Common myeloid progenitor, CD34-positive (primary cell): ENCODE data around the gene SAMD8.
"Not testable (repeated sequence)": the region's sequence is repeated elsewhere in the genome, so short reads cannot be mapped to it uniquely, and the experiment has no call there.

Experiments
- CTCF ChIA-PET: fragments of 350-600 bp; sonication (Branson Sonifier 250); formaldehyde crosslinking; loops from one replicate; lab custom pipeline; 2021; ENCODE audit warnings: antibody characterized with exemption; lab: Charles Lee
- POLR2A ChIA-PET: fragments of 350-600 bp; sonication (Branson Sonifier 250); formaldehyde crosslinking; loops from one replicate; lab custom pipeline; 2021; ENCODE audit warnings: antibody characterized with exemption; lab: Charles Lee
- DNase-seq, 3 donors: peaks; one replicate each; pipeline versions ENCODE4 v3.0.0 to v3.0.0-alpha.2; 2013
- H3K27ac ChIP-seq, 2 experiments: 1 replicate in 1 of 2; 2 replicates in 1 of 2; pipeline ENCODE4 v1.7.0; 2013; ENCODE audit warnings: inconsistent platforms in 2 of 2, low read length in 2 of 2, mild to moderate bottlenecking in 2 of 2, low read depth in 1 of 2, moderate library complexity in 1 of 2; ENCODE audit not compliant: severe bottlenecking in 2 of 2, insufficient read depth in 1 of 2, poor library complexity in 1 of 2
- H3K27me3 ChIP-seq, 5 experiments: replicated peaks in 2 of 5; 1 replicate in 3 of 5; 2 replicates in 2 of 5; pipeline versions ENCODE4 v1.6.1 to v1.7.0; 2013; ENCODE audit warnings: low read length in 4 of 5, mild to moderate bottlenecking in 2 of 5, moderate library complexity in 2 of 5, inconsistent platforms in 1 of 5; ENCODE audit not compliant: insufficient read depth in 5 of 5, control insufficient read depth in 4 of 5
- H3K36me3 ChIP-seq, 4 experiments: 1 replicate in 2 of 4; 2 replicates in 2 of 4; pipeline versions ENCODE4 v1.6.1 to v1.7.0; 2013; ENCODE audit warnings: low read length in 3 of 4, control low read depth in 1 of 4, mild to moderate bottlenecking in 1 of 4; ENCODE audit not compliant: control insufficient read depth in 4 of 4, insufficient read depth in 4 of 4
- H3K4me1 ChIP-seq, 4 experiments: 1 replicate in 3 of 4; 2 replicates in 1 of 4; pipeline versions ENCODE4 v1.6.1 to v1.7.1; 2013; ENCODE audit warnings: low read length in 3 of 4, mild to moderate bottlenecking in 3 of 4, control low read depth in 1 of 4, inconsistent platforms in 1 of 4, moderate library complexity in 1 of 4; ENCODE audit not compliant: control insufficient read depth in 4 of 4, insufficient read depth in 4 of 4; ENCODE audit errors: control extremely low read depth in 1 of 4
- H3K4me3 ChIP-seq, 7 experiments: 1 replicate in 4 of 7; 2 replicates in 3 of 7; pipeline versions ENCODE4 v1.5.1 to v1.7.0; 2013; ENCODE audit warnings: mild to moderate bottlenecking in 7 of 7, low read length in 6 of 7, moderate library complexity in 6 of 7, inconsistent platforms in 2 of 7, low read depth in 2 of 7, control low read depth in 1 of 7; ENCODE audit not compliant: insufficient read depth in 4 of 7, control insufficient read depth in 1 of 7; ENCODE audit errors: extremely low read depth in 1 of 7
- H3K9me3 ChIP-seq, 5 experiments: 1 replicate in 4 of 5; 2 replicates in 1 of 5; pipeline versions ENCODE4 v1.6.1 to v1.7.1; 2013; ENCODE audit warnings: low read length in 4 of 5, mild to moderate bottlenecking in 2 of 5, inconsistent platforms in 1 of 5, low read depth in 1 of 5, moderate library complexity in 1 of 5; ENCODE audit not compliant: control insufficient read depth in 4 of 5, insufficient read depth in 2 of 5; ENCODE audit errors: control extremely low read depth in 1 of 5
- WGBS: methylation state at CpG from one replicate; pipeline ENCODE4 v1.1.5; 2013; ENCODE audit not compliant: insufficient coverage; 5-methylcytosine and 5-hydroxymethylcytosine counted together

SAMD8 gene

DNA sequence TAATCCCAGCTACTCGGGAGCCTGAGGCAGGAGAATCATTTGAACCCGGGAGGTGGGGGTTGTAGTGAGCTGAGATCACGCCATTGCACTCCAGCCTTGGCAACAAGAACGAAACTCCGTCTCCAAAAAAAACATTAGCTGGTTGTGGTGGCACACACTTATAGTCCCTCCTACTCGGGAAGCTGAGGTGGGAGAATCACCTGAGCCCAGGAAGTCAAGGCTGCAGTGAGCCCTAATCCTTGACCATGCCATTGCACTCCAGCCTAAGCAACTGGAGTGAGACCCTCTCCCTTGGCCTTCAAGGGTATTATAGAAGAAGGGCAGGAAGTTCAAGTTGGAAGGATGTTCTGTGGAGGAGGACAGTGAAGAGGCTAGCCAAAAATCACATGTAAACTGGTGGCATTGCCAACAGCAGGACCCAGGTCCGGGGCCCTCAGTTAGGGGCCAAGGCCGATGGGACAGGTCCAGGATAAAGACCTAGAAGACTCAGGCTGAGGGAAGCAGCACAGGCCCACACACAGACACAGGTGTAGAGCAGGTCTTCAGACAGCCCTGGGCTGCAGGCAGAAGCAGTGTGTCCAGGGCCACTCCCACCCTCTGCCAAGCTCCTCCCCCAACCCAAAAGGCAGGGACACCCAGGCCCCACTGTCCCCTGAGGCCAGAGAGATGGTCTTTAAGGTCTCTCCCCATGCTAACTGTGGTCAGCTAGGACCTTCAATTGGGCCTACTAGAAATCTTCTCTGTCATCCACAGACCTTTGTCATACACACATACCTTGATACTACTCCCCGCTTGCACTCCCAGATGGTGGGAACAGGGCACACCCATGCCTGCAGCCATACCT is 8.4 kb upstream of the SAMD8 start:
- CTCF ChIA-PET = interaction anchor here (1.1 to 2.4 kb wide), 3 partner anchors 8 to 958 kb away, joined by 3 to 8 read pairs (median 4); no protein-coding TSS in a partner anchor
- no peaks in the 10 kb centered on the region for H3K9me3 ChIP-seq
- no peak overlapping the region for H3K4me3 ChIP-seq
- H3K27me3 ChIP-seq = no peaks in the 10 kb centered on the region
- peaks cover 0 to 9% (median 5%) of the 10 kb centered on the region in 4 experiments for H3K4me1 ChIP-seq
- POLR2A ChIA-PET = no interaction called here
- no peak overlapping the region for H3K27ac ChIP-seq
- no peaks in the 10 kb centered on the region for H3K36me3 ChIP-seq
- DNase-seq = no peak
- WGBS = 88% methylated on average over 9 of the region's 9 CpGs

DNA sequence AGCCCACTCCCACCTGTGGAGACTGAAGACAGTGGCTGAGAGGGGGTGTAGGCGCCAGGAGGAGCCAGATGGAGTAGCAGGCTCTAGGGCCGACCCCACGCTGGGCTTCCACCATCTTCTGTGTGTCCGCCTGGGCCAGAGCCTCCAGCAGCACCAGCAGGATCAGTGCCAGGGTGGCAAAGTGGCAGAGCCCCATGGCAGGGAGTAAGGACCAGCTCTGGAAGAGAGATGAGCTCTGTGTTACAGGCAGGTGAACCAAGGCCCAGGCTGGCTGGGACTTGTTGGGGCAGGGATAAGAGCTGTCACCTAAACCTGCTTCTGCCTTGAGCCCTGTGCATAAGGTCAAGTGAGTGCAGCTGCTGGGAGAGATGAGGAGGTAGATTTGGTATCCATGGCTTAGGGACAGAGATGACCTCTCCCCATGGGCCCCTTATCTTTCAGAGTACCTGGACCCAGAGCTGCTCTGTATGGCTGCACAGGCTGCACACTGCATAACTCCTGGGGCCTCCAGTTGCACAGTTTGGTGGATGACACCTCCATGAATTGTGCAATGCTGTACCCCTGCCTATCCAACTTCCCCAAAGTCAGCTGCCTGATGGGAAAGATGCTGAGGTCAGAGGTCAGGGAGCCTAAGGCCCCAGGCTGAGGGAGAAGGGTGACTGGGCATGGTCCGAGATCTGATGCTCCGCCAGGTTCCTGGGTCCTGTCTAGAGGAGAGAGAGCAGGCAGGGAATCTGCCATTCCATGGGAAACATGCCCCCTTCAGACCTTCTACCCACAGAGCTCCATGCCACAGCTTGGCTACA is 7.4 kb upstream of the SAMD8 start:
- H3K4me3 ChIP-seq = no peak overlapping the region
- no peak overlapping the region for H3K27ac ChIP-seq
- H3K36me3 ChIP-seq = no peaks in the 10 kb centered on the region
- whole genome bisulfite sequencing = 100% methylated on average over 4 of the region's 6 CpGs
- ChIA-PET POLR2A (interaction anchor here (1.0 kb wide), 1 partner anchor 10 kb away, joined by 4 read pairs; no protein-coding TSS in a partner anchor), CTCF (interaction anchor here (0.6 to 2.4 kb wide), 5 partner anchors 9 to 862 kb away, joined by 3 to 8 read pairs (median 4); no protein-coding TSS in a partner anchor)
- H3K9me3 ChIP-seq = no peaks in the 10 kb centered on the region
- peaks cover 0 to 17% (median 5%) of the 10 kb centered on the region in 4 experiments for H3K4me1 ChIP-seq
- no peak for DNase-seq
- H3K27me3 ChIP-seq = no peaks in the 10 kb centered on the region

DNA sequence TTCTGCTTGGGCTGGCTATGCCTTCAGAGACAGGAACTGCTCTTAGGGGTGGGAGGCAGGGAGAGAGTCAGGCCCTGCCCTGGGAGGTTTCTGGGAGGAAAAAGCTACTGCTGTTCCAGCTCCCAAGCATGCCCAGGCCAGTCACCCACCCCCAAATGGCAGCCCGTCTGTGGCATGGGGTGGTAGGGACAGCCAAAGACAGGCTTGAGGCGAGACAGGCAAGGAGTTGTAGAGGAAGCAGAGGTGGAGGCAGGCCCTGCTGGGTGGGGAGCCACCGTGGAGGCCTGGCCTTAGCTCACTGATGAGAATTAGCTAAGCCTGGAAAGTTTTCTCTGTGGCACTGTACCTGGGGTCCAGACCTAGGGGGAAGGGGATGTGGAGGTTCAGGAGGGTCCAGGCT is 6.6 kb upstream of the SAMD8 start:
- DNase-seq = no peak
- ChIA-PET POLR2A (interaction anchor here (1.0 kb wide), 1 partner anchor 9 kb away, joined by 4 read pairs; no protein-coding TSS in a partner anchor), CTCF (interaction anchor here (1.1 to 2.4 kb wide), 3 partner anchors 59 to 863 kb away, joined by 3 to 8 read pairs (median 4); no protein-coding TSS in a partner anchor)
- H3K9me3 ChIP-seq = no peaks in the 10 kb centered on the region
- 91% methylated on average over 3 of the region's 3 CpGs for WGBS
- no peak overlapping the region for H3K4me3 ChIP-seq
- peaks cover 0 to 19% (median 5%) of the 10 kb centered on the region in 4 experiments for H3K4me1 ChIP-seq
- H3K36me3 ChIP-seq = no peaks in the 10 kb centered on the region
- H3K27ac ChIP-seq = no peak overlapping the region
- no peaks in the 10 kb centered on the region for H3K27me3 ChIP-seq

DNA sequence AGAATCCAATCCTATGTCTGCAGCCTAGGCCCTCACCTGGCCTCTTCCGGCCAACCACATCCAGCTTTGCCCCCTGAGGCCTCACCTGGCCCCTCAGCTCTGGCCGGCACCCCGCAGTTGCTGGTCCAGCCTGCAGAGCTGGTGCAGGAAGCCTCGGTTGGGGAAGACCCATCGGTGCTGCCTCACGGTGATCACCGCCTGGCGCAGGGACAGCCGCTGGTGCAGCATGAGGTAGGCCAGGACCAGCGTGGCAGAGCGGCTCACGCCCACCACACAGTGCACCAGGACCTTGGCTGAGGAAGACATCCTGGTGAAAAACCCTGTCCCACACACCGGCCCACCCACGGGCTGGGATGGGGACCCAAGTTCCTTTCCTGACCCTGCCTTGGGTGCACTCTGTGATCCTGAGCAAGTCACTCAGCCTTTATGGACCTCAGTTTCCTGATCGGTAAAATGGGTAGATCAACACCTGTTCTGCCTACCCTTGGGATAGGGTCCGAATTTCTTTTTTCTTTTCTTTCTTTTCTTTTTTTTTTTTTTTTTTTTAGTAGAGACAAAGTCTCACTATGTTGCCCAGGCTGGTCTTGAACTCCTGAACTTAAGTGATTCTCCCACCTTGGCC is 5.8 kb upstream of the SAMD8 start:
- Histone ChIP-seq H3K4me1 (peaks cover 2 to 27% (median 10%) of the 10 kb centered on the region in 4 experiments), H3K27me3 (no peaks in the 10 kb centered on the region), H3K36me3 (no peaks in the 10 kb centered on the region), H3K4me3 (no peak overlapping the region), H3K9me3 (no peaks in the 10 kb centered on the region), H3K27ac (no peak overlapping the region)
- POLR2A ChIA-PET = no interaction called here
- DNase-seq = no peak
- CTCF ChIA-PET = interaction anchor here (1.3 to 2.4 kb wide), 2 partner anchors 83 to 864 kb away, joined by 4 to 8 read pairs; no protein-coding TSS in a partner anchor
- WGBS = 90% methylated on average over 13 of the region's 16 CpGs

DNA sequence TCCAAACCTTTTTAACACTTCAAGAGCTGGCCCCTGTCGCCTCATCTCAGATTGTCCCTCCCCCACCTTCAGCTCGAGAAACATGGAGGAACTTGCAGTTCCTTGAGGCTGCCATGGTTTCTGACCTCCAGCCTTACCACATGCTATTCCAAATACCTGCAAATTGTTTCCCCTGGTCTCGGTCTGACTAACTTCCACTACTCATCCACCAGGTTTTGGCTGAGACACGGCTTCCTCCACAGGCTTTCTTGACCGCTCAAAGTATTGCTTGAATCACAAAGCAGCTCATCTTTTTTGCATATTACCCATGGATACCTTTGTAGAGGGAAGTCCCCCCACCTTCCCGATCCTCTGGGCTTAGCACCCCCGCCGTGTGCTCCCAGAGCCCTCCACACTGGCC is 5.2 kb upstream of the SAMD8 start:
- Histone ChIP-seq H3K4me1 (peaks cover 2 to 31% (median 13%) of the 10 kb centered on the region in 4 experiments), H3K27me3 (no peaks in the 10 kb centered on the region), H3K4me3 (no peak overlapping the region), H3K27ac (no peak overlapping the region), H3K9me3 (no peaks in the 10 kb centered on the region), H3K36me3 (no peaks in the 10 kb centered on the region)
- CTCF ChIA-PET = interaction anchor here (0.9 to 1.1 kb wide), 3 partner anchors 11 to 862 kb away, joined by 3 to 4 read pairs (median 3); no protein-coding TSS in a partner anchor
- WGBS = 92% methylated on average over 8 of the region's 8 CpGs
- POLR2A ChIA-PET = no interaction called here
- DNase-seq = no peak

DNA sequence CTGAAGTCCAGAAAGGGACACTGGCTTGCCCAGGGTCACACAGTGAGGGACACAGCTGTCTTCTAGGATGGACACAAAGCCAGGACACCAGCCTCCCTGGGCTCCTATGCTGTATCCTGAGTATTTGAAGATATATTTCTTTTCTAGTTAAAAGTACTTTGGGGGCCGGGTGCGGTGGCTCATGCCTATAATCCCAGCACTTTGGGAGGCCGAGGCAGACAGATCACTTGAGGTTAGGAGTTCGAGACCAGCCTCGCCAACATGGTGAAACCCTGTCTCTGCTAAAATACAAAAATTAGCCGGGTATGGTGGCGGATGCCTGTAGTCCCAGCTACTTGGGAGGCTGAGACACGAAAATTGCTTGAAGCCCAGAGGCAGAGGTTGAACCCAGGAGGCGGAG is 4.6 kb upstream of the SAMD8 start:
- H3K27ac ChIP-seq, H3K27me3 ChIP-seq, H3K36me3 ChIP-seq, H3K9me3 ChIP-seq, POLR2A ChIA-PET, DNase-seq, H3K4me3 ChIP-seq: not testable (repeated sequence)
- WGBS = 99% methylated on average over 9 of the region's 9 CpGs
- CTCF ChIA-PET = interaction anchor here (0.9 to 1.1 kb wide), 3 partner anchors 12 to 863 kb away, joined by 3 to 4 read pairs (median 3); no protein-coding TSS in a partner anchor
- H3K4me1 ChIP-seq = peaks cover 2 to 34% (median 13%) of the 10 kb centered on the region in 4 experiments
